Thoracic aorta (tissue), 2 donors: ENCODE measurements around the gene SYMPK. TPM values are rescaled to one million over a fixed set of nuclear protein-coding genes. Genes with fewer than 3 reads are reported as not detected.
A peak's percentile ranks its signal among the peaks of the same experiment; 100 is the strongest.

Experiments
- ATAC-seq: fragments of 150-250 bp; one replicate; pipeline ENCODE4 v1.8.0; 2017; ENCODE audit warnings: low read depth; ENCODE audit not compliant: insufficient number of reproducible peaks, low FRiP score
- DNase-seq: peaks from one replicate; pipeline ENCODE4 v3.0.0-alpha.2; 2020; ENCODE audit warnings: low spot score
- H3K27ac ChIP-seq, 2 donors: fragments of 200-600 bp; sonication (generic); 1 replicate in 1 of 2; 2 replicates in 1 of 2; pipeline ENCODE4 v1.5.1; 2016; ENCODE audit warnings: mild to moderate bottlenecking in 2 of 2, moderate library complexity in 2 of 2
- H3K27me3 ChIP-seq: fragments of 200-600 bp; sonication (generic); replicated peaks from 2 replicates; pipeline ENCODE4 v1.6.0; 2016; ENCODE audit warnings: mild to moderate bottlenecking; ENCODE audit not compliant: insufficient read depth
- H3K36me3 ChIP-seq: fragments of 200-600 bp; sonication (generic); one replicate; pipeline ENCODE4 v1.5.1; 2016
- H3K4me1 ChIP-seq, 2 donors: fragments of 200-600 bp; sonication (generic); 1 replicate in 1 of 2; 2 replicates in 1 of 2; pipeline versions ENCODE4 v1.5.1 to v1.6.0; 2016; ENCODE audit warnings: low read depth in 2 of 2, mild to moderate bottlenecking in 1 of 2; ENCODE audit not compliant: control insufficient read depth in 1 of 2
- H3K4me3 ChIP-seq: fragments of 200-600 bp; sonication (generic); 2 replicates; pipeline ENCODE4 v1.5.1; 2016; ENCODE audit warnings: mild to moderate bottlenecking
- H3K9me3 ChIP-seq: fragments of 200-600 bp; sonication (generic); 2 replicates; pipeline ENCODE4 v1.5.1; 2016
- CTCF ChIP-seq: fragments of 200-600 bp; sonication (generic); IDR thresholded peaks from one replicate; pipeline ENCODE4 v1.5.1; 2019; ENCODE audit warnings: antibody characterized with exemption
- total RNA-seq, 2 donors: library from RNA; depleted of rRNA; stranded (reverse); fragments of >200 nt; gene quantifications; one replicate each; pipeline versions ENCODE4 v1.1.0 to v1.2.3, GENCODE V29; 2016

Gene SYMPK
- total RNA-seq, 2 donors from 2014 or later: 48.8 to 84.7 TPM

- no peak for TF ChIP-seq CTCF
- DNase-seq (no peak), ATAC-seq (no peak)
- Histone ChIP-seq H3K27me3 (no peaks in the 10 kb centered on the region), H3K9me3 (no peaks in the 10 kb centered on the region), H3K27ac (no peak overlapping the region), H3K4me1 (peaks cover 18 to 25% of the 10 kb centered on the region in 2 donors), H3K36me3 (peaks cover 5% of the 10 kb centered on the region), H3K4me3 (no peak overlapping the region)
Measured at GRCh38 chr19:45879055-45879454, 16.1 kb upstream of the SYMPK start.

- Histone ChIP-seq H3K4me3 (no peak overlapping the region), H3K27me3 (no peaks in the 10 kb centered on the region), H3K9me3 (no peaks in the 10 kb centered on the region), H3K4me1 (peaks cover 12 to 18% of the 10 kb centered on the region in 2 donors), H3K36me3 (no peaks in the 10 kb centered on the region), H3K27ac (no peak overlapping the region)
- TF ChIP-seq CTCF: no peak
- ATAC-seq (no peak), DNase-seq (no peak)
Measured at GRCh38 chr19:45878043-45878794, 15.3 kb upstream of the SYMPK start.

GRCh38 chr19:45876411-45877197 is 13.7 kb upstream of the SYMPK start:
- H3K4me1 ChIP-seq: peaks cover 5 to 9% of the 10 kb centered on the region in 2 donors
- ATAC-seq (no peak), DNase-seq (no peak)
- H3K27ac ChIP-seq: no peak overlapping the region
- H3K4me3 ChIP-seq: peak overlapping the region; percentile 29
- no peak for TF ChIP-seq CTCF
- H3K27me3 ChIP-seq: no peaks in the 10 kb centered on the region
- H3K36me3 ChIP-seq: no peaks in the 10 kb centered on the region
- no peaks in the 10 kb centered on the region for H3K9me3 ChIP-seq

- Histone ChIP-seq H3K27ac (no peak overlapping the region), H3K36me3 (no peaks in the 10 kb centered on the region), H3K4me3 (no peak overlapping the region), H3K4me1 (peaks cover 5 to 9% of the 10 kb centered on the region in 2 donors), H3K27me3 (no peaks in the 10 kb centered on the region), H3K9me3 (no peaks in the 10 kb centered on the region)
- ATAC-seq: no peak
- DNase-seq: no peak
- no peak for TF ChIP-seq CTCF
Measured at GRCh38 chr19:45876161-45876410, 13.1 kb upstream of the SYMPK start.

- ATAC-seq (no peak), DNase-seq (no peak)
- H3K4me3 ChIP-seq: no peak overlapping the region
- no peak for TF ChIP-seq CTCF
- H3K27ac ChIP-seq: no peak overlapping the region
- H3K36me3 ChIP-seq: no peaks in the 10 kb centered on the region
- H3K27me3 ChIP-seq: no peaks in the 10 kb centered on the region
- peaks cover 5 to 9% of the 10 kb centered on the region in 2 donors for H3K4me1 ChIP-seq
- H3K9me3 ChIP-seq: no peaks in the 10 kb centered on the region
Measured at GRCh38 chr19:45874620-45874966, 11.6 kb upstream of the SYMPK start.
